Stimulated activated CD4-positive, alpha-beta T cell treated with anti-CD3 and anti-CD28 coated beads, TNF-alpha, amount 100 ng/mL, for 1 hour (primary cell): ENCODE data around the gene CENATAC.
"Not testable (repeated sequence)": the region's sequence is repeated elsewhere in the genome, so short reads cannot be mapped to it uniquely, and the experiment has no call there.

Experiments
- DNase-seq, 3 donors: peaks; one replicate each; pipeline ENCODE4 v3.0.0-alpha.2; 2020; ENCODE audit warnings: low read depth in 3 of 3, low spot score in 1 of 3

Gene CENATAC

GRCh38 chr11:119025978-119026766, 28.2 kb downstream of the CENATAC start:
- no peak for DNase-seq

GRCh38 chr11:119026970-119027369, 29.0 kb downstream of the CENATAC start:
- DNase-seq = no peak

GRCh38 chr11:119027561-119028345, 29.8 kb downstream of the CENATAC start:
- DNase-seq = no peak

- no peak for DNase-seq
These were observed 30.6 kb downstream of the CENATAC start for GRCh38 chr11:119028346-119029068.

GRCh38 chr11:119029069-119029339, 31.1 kb downstream of the CENATAC start:
- no peak for DNase-seq

- DNase-seq = peak in 1 of 3 donors; percentile 27
These were observed 31.5 kb downstream of the CENATAC start for GRCh38 chr11:119029340-119030028.

- DNase-seq = no peak
These were observed 32.0 kb downstream of the CENATAC start for GRCh38 chr11:119030029-119030328.

- DNase-seq = peak; percentile 97 to 100 (median 99)
These were observed 32.5 kb downstream of the CENATAC start, which contains the start of gene SLC37A4 for GRCh38 chr11:119030329-119031047. Gene SLC37A4 (minus strand): TSS chr11:119030877.

GRCh38 chr11:119031912-119032280, 34.0 kb downstream of the CENATAC start:
- DNase-seq = no peak

- DNase-seq = not testable (repeated sequence)
These were observed 35.5 kb downstream of the CENATAC start for GRCh38 chr11:119033421-119033820.

- no peak for DNase-seq
These were observed 36.9 kb downstream of the CENATAC start for GRCh38 chr11:119034813-119035212.

- DNase-seq = no peak
These were observed 40.9 kb downstream of the CENATAC start for GRCh38 chr11:119038884-119039283.

GRCh38 chr11:119039471-119039870, 41.5 kb downstream of the CENATAC start:
- DNase-seq = not testable (repeated sequence)

- no peak for DNase-seq
These were observed 44.0 kb downstream of the CENATAC start for GRCh38 chr11:119041821-119042514.

GRCh38 chr11:119042927-119043326, 45.0 kb downstream of the CENATAC start:
- DNase-seq = no peak

- no peak for DNase-seq
These were observed 46.8 kb downstream of the CENATAC start for GRCh38 chr11:119044708-119045107.

- DNase-seq = no peak
These were observed 48.6 kb downstream of the CENATAC start for GRCh38 chr11:119046489-119046888.

GRCh38 chr11:119047205-119047604, 49.3 kb downstream of the CENATAC start:
- DNase-seq = no peak

GRCh38 chr11:119048644-119049043, 50.7 kb downstream of the CENATAC start:
- no peak for DNase-seq

- DNase-seq = no peak
These were observed 51.1 kb downstream of the CENATAC start for GRCh38 chr11:119049081-119049480.
